OCI-LY3 (cell line): ENCODE measurements around the gene GLIS1.

Experiments used
- H2AFZ ChIP-seq: fragments of 200-600, 300-600 bp; shearing (Covaris generic); 2 replicates; pipeline ENCODE4 v1.6.0; 2014; ENCODE audit warnings: antibody characterized with exemption, low read depth, low read length
- H3K27ac ChIP-seq: fragments of 200-600, 300-600 bp; sonication (generic); 2 replicates; pipeline ENCODE4 v1.5.1; 2014; ENCODE audit warnings: mild to moderate bottlenecking, low read length, moderate library complexity, mixed read lengths
- H3K27me3 ChIP-seq: fragments of 200-600, 300-600 bp; sonication (generic); 2 replicates; pipeline ENCODE4 v1.6.1; 2014; ENCODE audit warnings: low read depth, low read length, mixed read lengths
- H3K36me3 ChIP-seq: fragments of 200-600, 300-600 bp; sonication (generic); replicated peaks from 2 replicates; pipeline ENCODE3; 2014; ENCODE audit warnings: low read depth, low read length, mixed read lengths
- H3K4me1 ChIP-seq: fragments of 300-600, 200-600 bp; sonication (generic); 2 replicates; pipeline ENCODE4 v1.6.1; 2014; ENCODE audit warnings: low read length, mixed read lengths
- H3K4me2 ChIP-seq: fragments of 200-600, 300-600 bp; sonication (generic); 2 replicates; pipeline ENCODE4 v1.6.1; 2014; ENCODE audit warnings: low read length, mixed read lengths
- H3K4me3 ChIP-seq: fragments of 300-600, 200-600 bp; sonication (generic); 2 replicates; pipeline ENCODE4 v1.5.1; 2014; ENCODE audit warnings: antibody characterized with exemption, mild to moderate bottlenecking, low read length, moderate library complexity
- H3K79me2 ChIP-seq: fragments of 300-600, 200-600 bp; shearing (Covaris generic); 2 replicates; pipeline ENCODE4 v1.6.1; 2014; ENCODE audit warnings: mild to moderate bottlenecking, low read length, mixed read lengths
- H3K9ac ChIP-seq: fragments of 300-600, 200-600 bp; shearing (Covaris generic); 2 replicates; pipeline ENCODE4 v1.6.0; 2014; ENCODE audit warnings: mild to moderate bottlenecking, low read length, moderate library complexity
- H3K9me3 ChIP-seq: fragments of 200-600, 300-600 bp; shearing (Covaris generic); 2 replicates; pipeline ENCODE4 v1.6.1; 2014; ENCODE audit warnings: low read length, mixed read lengths; ENCODE audit not compliant: insufficient read depth
- H4K20me1 ChIP-seq: fragments of 200-600, 300-600 bp; sonication (generic); 2 replicates; pipeline ENCODE4 v1.6.1; 2016; ENCODE audit warnings: low read length, mixed read lengths; ENCODE audit not compliant: insufficient read depth
- CTCF ChIP-seq: fragments of 200-600, 300-600 bp; sonication (generic); IDR thresholded peaks from 2 replicates; pipeline ENCODE4 v1.5.1; 2014; ENCODE audit warnings: antibody characterized with exemption, low read length, low read depth
- EZH2phosphoT487 ChIP-seq: fragments of 200-600 bp; shearing (Covaris generic); IDR thresholded peaks from 2 replicates; pipeline ENCODE4 v1.6.1; 2018; ENCODE audit warnings: antibody characterized with exemption, mixed run types, low read depth

The GLIS1 gene

GRCh38 chr1:53465023-53465957, 273.7 kb downstream of the GLIS1 start:
- Histone ChIP-seq H3K79me2 (no peaks in the 10 kb centered on the region), H3K27me3 (no peaks in the 10 kb centered on the region), H3K4me2 (no peak overlapping the region), H3K27ac (no peak overlapping the region), H3K9ac (no peak overlapping the region), H3K9me3 (no peaks in the 10 kb centered on the region), H3K36me3 (no peaks in the 10 kb centered on the region), H3K4me1 (no peaks in the 10 kb centered on the region), H3K4me3 (no peak overlapping the region), H4K20me1 (no peaks in the 10 kb centered on the region), H2AFZ (no peak overlapping the region)
- TF ChIP-seq CTCF (no peak), EZH2phosphoT487 (no peak)

- Histone ChIP-seq H3K9ac (no peak overlapping the region), H3K27ac (no peak overlapping the region), H2AFZ (no peak overlapping the region), H3K36me3 (no peaks in the 10 kb centered on the region), H3K9me3 (no peaks in the 10 kb centered on the region), H3K27me3 (no peaks in the 10 kb centered on the region), H3K4me3 (no peak overlapping the region), H3K4me1 (no peaks in the 10 kb centered on the region), H3K79me2 (no peaks in the 10 kb centered on the region), H3K4me2 (no peak overlapping the region), H4K20me1 (no peaks in the 10 kb centered on the region)
- TF ChIP-seq EZH2phosphoT487 (no peak), CTCF (no peak)
Observed at GRCh38 chr1:53463961-53464899, 274.7 kb downstream of the GLIS1 start.

GRCh38 chr1:53462769-53463501, 276.0 kb downstream of the GLIS1 start:
- Histone ChIP-seq H3K27me3 (no peaks in the 10 kb centered on the region), H3K27ac (no peak overlapping the region), H3K4me3 (no peak overlapping the region), H3K36me3 (no peaks in the 10 kb centered on the region), H3K79me2 (no peaks in the 10 kb centered on the region), H3K9ac (no peak overlapping the region), H3K4me1 (no peaks in the 10 kb centered on the region), H3K4me2 (no peak overlapping the region), H3K9me3 (no peaks in the 10 kb centered on the region), H2AFZ (no peak overlapping the region), H4K20me1 (no peaks in the 10 kb centered on the region)
- TF ChIP-seq EZH2phosphoT487: no peak
- no peak for TF ChIP-seq CTCF
